ENCODE data around the gene PRODH2. TPM values are rescaled to one million over a fixed set of nuclear protein-coding genes. Genes with fewer than 3 reads are reported as not detected.

PRODH2 gene
- total RNA-seq, 2 donors from 2014 or later = not detected

DNA sequence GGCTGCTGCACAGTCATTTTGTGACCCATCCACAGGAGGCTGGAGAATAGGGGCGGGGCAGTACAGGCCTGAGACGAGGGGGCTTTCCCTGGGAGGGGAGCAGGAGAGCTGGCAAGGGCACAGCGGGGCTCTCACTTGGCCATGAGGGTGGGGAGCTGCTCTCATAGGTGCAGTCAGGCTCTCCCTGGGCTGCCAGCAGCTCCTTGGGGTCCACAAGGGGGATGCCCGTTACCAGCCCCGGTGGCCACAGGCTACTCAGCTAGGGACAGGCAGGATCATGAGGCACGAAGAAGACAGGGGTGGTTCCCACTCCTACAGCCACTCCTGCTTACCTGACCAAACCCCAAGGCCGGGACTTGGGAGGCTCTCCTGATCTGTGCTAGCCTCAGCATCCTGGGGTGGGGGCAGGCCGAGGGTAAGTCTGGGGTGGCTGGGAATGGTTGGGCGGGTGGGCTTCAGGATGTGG lies 20.8 kb downstream of the PRODH2 start:
- no peak for DNase-seq (ENCODE audit: low spot score)
- no peaks in the 10 kb centered on the region for H3K9me3 ChIP-seq
- no peak overlapping the region for H3K4me3 ChIP-seq
- peaks cover 5% of the 10 kb centered on the region for H3K27me3 ChIP-seq (replicated peaks; ENCODE audit: insufficient read depth)
- WGBS = 89% methylated on average over 9 of the region's 9 CpGs
- no peaks in the 10 kb centered on the region for H3K4me1 ChIP-seq (replicated peaks)
- TF ChIP-seq POLR2A (IDR thresholded peaks at IDR 0.05) = no peak
- TF ChIP-seq, protein P1, sequence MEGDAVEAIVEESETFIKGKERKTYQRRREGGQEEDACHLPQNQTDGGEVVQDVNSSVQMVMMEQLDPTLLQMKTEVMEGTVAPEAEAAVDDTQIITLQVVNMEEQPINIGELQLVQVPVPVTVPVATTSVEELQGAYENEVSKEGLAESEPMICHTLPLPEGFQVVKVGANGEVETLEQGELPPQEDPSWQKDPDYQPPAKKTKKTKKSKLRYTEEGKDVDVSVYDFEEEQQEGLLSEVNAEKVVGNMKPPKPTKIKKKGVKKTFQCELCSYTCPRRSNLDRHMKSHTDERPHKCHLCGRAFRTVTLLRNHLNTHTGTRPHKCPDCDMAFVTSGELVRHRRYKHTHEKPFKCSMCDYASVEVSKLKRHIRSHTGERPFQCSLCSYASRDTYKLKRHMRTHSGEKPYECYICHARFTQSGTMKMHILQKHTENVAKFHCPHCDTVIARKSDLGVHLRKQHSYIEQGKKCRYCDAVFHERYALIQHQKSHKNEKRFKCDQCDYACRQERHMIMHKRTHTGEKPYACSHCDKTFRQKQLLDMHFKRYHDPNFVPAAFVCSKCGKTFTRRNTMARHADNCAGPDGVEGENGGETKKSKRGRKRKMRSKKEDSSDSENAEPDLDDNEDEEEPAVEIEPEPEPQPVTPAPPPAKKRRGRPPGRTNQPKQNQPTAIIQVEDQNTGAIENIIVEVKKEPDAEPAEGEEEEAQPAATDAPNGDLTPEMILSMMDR (IDR thresholded peaks at IDR 0.05) = no peak
- no peak for TF ChIP-seq POLR2AphosphoS5 (IDR thresholded peaks at IDR 0.05)
- no peaks in the 10 kb centered on the region for H3K36me3 ChIP-seq
- intact Hi-C loops (cut with DNase I) = no loop called here
- H3K27ac ChIP-seq = no peak overlapping the region

DNA sequence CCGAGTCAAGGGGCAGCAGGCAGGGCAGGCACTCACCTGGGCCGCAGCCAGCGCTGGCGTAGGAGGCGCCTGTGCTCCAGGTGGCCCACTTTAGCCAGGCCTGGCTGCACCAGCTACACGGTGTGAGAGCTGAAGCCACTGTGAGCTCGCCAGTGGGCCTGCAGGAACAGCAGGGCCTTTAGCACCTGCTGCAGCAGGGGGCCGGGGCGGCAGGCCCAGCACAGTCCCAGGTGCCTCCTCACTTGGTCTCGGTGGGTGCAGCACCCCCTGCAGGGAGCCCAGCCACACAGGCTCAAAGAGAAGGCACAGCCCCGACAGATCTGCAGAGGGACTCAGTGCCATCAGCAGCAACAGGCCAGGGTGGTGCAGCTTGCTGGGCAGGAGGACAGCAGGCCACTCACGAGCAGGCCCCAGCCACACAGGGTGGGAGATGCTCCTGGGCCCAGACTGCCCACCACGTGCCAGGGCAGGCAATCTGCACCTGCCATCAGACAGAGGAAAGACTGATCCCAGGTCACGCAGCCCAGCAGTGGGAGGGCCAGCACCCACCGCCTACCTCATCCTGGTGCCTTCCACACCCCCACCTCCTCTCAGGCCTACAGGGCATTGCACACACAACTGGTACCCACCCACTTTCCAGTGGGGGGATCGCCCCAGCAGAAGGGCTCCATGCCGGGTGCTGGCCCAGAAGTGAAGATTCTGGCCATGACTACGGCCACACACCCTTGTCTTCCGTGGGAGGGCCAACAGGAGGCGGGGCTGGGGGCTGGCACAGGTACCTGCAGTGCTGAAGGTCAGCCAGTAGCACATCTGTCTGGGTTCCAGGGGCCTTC lies 21.4 kb downstream of the PRODH2 start:
- no peaks in the 10 kb centered on the region for H3K36me3 ChIP-seq
- H3K4me1 ChIP-seq (replicated peaks) = no peaks in the 10 kb centered on the region
- H3K27ac ChIP-seq = no peak overlapping the region
- WGBS = 63% methylated on average over 19 of the region's 20 CpGs
- DNase-seq (ENCODE audit: low spot score) = no peak
- H3K4me3 ChIP-seq = no peak overlapping the region
- no peaks in the 10 kb centered on the region for H3K27me3 ChIP-seq (replicated peaks; ENCODE audit: insufficient read depth)
- H3K9me3 ChIP-seq = no peaks in the 10 kb centered on the region
- TF ChIP-seq, protein P1 (IDR thresholded peaks at IDR 0.05) = no peak
- TF ChIP-seq POLR2AphosphoS5 (IDR thresholded peaks at IDR 0.05) (no peak), POLR2A (IDR thresholded peaks at IDR 0.05) (no peak)
- intact Hi-C loops (cut with DNase I) = no loop called here

DNA sequence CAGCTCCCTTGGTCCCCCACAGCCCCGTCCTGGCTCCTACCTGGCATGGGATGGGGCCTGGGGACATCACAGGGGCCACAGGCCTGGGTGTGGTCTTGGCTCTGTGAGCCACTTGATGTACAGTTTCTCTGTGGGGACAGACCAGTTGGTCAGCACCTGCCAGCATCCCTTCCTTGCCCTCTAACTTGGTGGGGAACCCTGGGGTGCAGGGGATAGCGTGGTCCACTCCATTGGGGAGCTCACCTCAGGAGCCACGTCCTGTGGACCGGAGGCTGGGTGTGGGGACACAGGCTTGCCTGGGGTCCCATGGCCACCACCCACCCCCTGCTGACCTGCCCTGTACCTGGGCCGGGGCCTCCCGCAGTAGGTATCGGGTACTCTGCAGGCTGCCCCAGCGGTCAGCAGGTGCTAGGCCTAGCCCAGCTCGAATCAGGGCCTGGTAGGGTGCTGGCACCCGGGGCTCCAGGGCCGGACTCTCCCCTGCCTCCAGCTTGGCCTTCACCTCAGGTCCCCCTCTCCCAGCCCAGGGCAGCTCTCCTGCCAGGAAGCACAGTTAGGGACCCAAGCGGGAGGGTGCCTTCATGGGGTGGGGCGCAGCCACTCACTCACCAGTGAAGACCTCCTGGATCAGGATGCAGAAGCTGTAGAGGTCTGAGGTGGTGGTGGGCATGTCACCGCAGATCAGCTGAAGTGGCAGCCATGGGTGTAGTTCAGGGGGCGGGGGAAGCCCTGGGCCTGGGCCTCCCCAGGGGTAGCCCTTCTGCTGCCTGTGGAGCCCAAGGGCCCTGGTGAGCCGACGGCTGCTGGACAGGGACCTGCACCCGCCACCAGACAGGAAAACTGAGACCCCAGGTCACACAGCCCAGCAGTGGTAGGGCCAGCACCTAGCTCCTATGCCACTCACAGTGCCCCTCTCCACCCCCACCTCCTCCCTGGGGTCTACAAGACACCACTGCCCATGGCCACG lies 22.4 kb downstream of the PRODH2 start:
- TF ChIP-seq POLR2A (IDR thresholded peaks at IDR 0.05) = no peak
- no peaks in the 10 kb centered on the region for H3K27me3 ChIP-seq (replicated peaks; ENCODE audit: insufficient read depth)
- intact Hi-C loops (cut with DNase I) = no loop called here

DNA sequence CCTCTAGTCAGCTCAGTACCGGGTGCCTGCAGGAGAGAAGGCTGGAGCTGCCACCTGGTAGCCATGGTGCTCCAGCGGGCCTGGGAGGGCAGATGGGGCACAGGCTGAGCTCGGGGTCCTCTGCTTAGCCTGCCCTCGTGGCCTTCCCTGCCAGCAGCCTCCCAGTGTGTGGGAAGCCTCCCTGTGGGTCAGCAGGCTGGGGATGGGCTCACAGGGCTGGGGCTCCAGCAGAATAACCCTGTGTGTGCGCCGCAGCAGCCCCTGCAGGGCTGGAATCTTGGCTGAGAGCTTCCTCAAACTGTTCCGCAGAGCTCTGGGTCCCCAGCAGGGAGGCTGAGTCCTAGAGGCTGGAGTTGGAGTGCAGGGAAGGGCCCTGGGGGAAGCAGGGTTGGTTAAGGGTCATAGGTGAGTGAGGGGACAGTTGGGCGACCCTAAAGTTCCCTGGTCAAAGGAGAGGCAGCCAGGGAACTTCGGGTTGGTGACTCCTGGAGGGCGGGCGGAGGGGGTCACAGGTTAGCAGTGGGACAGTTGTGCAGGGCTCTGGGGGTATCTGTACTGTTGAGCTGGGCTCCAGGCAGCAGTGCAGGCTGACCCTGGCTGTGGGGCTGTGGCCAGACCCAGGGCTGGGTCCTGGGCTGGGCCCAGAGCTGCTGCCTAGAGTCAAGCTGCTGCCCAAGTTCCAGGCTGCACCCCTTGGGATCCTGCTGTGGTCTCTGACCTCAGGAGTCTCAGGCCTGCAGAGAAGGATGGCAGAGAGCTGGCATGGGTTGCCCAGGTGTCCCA lies 23.3 kb downstream of the PRODH2 start:
- no peaks in the 10 kb centered on the region for H3K36me3 ChIP-seq
- H3K27me3 ChIP-seq (replicated peaks; ENCODE audit: insufficient read depth) = no peaks in the 10 kb centered on the region
- intact Hi-C loops (cut with DNase I) = no loop called here
- H3K4me1 ChIP-seq (replicated peaks) = no peaks in the 10 kb centered on the region
- 83% methylated on average over 11 of the region's 11 CpGs for WGBS
- no peak overlapping the region for H3K4me3 ChIP-seq
- no peak for DNase-seq (ENCODE audit: low spot score)
- TF ChIP-seq, protein P1 (IDR thresholded peaks at IDR 0.05) = no peak
- no peak for TF ChIP-seq POLR2AphosphoS5 (IDR thresholded peaks at IDR 0.05)
- TF ChIP-seq POLR2A (IDR thresholded peaks at IDR 0.05) = no peak
- H3K27ac ChIP-seq = no peak overlapping the region
- H3K9me3 ChIP-seq = no peaks in the 10 kb centered on the region

More for the DNA sequence above, 22.4 kb downstream of the PRODH2 start:
- no peak for DNase-seq (ENCODE audit: low spot score)
- no peaks in the 10 kb centered on the region for H3K36me3 ChIP-seq
- WGBS = 85% methylated on average over 19 of the region's 19 CpGs
- no peak overlapping the region for H3K27ac ChIP-seq
- H3K9me3 ChIP-seq = no peaks in the 10 kb centered on the region
- no peak overlapping the region for H3K4me3 ChIP-seq
- no peaks in the 10 kb centered on the region for H3K4me1 ChIP-seq (replicated peaks)

Measured in prostate gland (tissue), 2 donors.